MG63 (cell line): ENCODE data around the gene BPI. TPM values are rescaled to one million over a fixed set of nuclear protein-coding genes. Genes with fewer than 3 reads are reported as not detected.
"Not testable (repeated sequence)": the region's sequence is repeated elsewhere in the genome, so short reads cannot be mapped to it uniquely, and the experiment has no call there.

ENCODE experiments used
- DNase-seq: peaks from one replicate; pipeline ENCODE4 v3.0.0-alpha.2; 2020
- H3K27me3 ChIP-seq: fragments of 250-450 bp; sonication (Bioruptor Pico); 2 replicates; pipeline ENCODE4 v1.5.1; 2020; ENCODE audit warnings: mild to moderate bottlenecking, moderate library complexity
- H3K36me3 ChIP-seq: fragments of 250-450 bp; sonication (Bioruptor Pico); 2 replicates; pipeline ENCODE4 v1.5.1; 2020; ENCODE audit warnings: mild to moderate bottlenecking, moderate library complexity
- H3K4me3 ChIP-seq: fragments of 250-450 bp; sonication (Bioruptor Pico); 2 replicates; pipeline ENCODE4 v1.5.1; 2020; ENCODE audit warnings: mild to moderate bottlenecking, moderate library complexity
- H3K9me3 ChIP-seq: fragments of 250-450 bp; sonication (Bioruptor Pico); 2 replicates; pipeline ENCODE4 v1.5.1; 2020; ENCODE audit warnings: mild to moderate bottlenecking, moderate library complexity
- total RNA-seq: library from RNA; depleted of rRNA; stranded (reverse); fragments of >200 nt; shearing (Covaris generic); gene quantifications from 2 replicates; pipeline ENCODE4 v1.2.3, GENCODE V29; 2014; ENCODE audit warnings: low replicate concordance

BPI gene
- total RNA-seq, 1 experiment from 2014 or later = not detected

- Histone ChIP-seq H3K36me3 (no peaks in the 10 kb centered on the region), H3K4me3 (no peak overlapping the region), H3K27me3 (no peaks in the 10 kb centered on the region), H3K9me3 (no peaks in the 10 kb centered on the region)
- no peak for DNase-seq
Observed at GRCh38 chr20:38355161-38356012, 51.4 kb downstream of the BPI start.

- peak; percentile 89 for DNase-seq
- H3K27me3 ChIP-seq = no peaks in the 10 kb centered on the region
- H3K4me3 ChIP-seq = no peak overlapping the region
- no peaks in the 10 kb centered on the region for H3K9me3 ChIP-seq
- H3K36me3 ChIP-seq = no peaks in the 10 kb centered on the region
Observed at GRCh38 chr20:38357653-38358207, 53.8 kb downstream of the BPI start.

GRCh38 chr20:38358556-38358955 is 54.6 kb downstream of the BPI start:
- Histone ChIP-seq H3K4me3 (no peak overlapping the region), H3K27me3 (no peaks in the 10 kb centered on the region), H3K9me3 (no peaks in the 10 kb centered on the region), H3K36me3 (no peaks in the 10 kb centered on the region)
- DNase-seq = no peak

DNA sequence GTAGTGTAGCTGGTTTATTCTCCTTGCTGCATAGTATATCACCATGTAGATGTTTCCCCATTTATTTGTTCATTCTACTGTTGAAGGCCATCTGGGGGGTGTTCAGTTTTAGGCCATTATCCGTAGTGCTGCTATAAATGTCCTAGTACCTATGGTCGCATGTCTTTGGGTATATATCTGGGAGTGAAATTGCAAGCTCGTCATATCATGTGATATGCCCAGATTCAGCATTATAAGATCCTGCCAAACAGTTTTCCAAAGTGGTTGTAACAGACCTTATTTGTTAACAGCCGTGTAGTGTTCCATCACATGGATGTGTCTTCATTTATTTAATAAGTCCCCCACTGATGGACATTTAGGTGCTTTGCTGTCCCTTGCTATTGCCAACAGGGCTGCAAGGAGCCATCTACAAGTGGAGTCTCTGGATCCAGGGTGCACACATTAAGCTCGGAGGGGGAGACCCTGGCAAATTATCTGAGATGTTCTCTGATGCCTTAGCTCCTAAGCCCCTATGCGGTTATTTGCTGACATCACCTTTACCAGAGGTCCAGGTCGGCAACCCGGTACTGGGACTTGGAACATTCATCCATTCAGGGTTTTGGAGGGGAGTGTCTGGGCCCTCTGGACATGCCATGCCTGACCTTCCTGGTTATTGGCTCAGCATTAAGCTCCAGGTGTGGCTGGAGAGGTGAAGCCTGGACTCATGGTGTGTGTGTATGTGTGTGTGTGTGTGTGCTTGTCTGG is 59.2 kb downstream of the BPI start:
- Histone ChIP-seq H3K27me3 (no peaks in the 10 kb centered on the region), H3K36me3 (no peaks in the 10 kb centered on the region), H3K9me3 (no peaks in the 10 kb centered on the region), H3K4me3 (no peak overlapping the region)
- no peak for DNase-seq

DNA sequence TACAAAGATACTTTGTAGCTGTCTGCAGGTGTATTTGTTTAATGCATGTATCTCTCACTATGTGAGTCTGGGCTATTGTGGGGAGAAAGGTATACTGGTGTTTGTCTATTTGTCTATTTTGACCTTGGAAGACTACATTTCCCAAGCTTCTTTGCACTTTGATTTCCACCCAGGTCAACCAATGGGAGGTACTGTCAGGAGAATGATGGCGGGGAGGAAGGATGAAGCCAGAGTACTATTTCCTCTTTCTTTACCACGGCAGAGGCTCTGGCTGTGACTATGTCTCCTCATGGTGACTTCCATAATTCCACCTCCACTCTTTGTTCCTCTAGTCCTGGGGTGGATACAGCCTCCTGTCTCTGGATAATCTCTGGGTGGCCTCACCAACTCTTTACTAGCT is 65.4 kb downstream of the BPI start:
- no peaks in the 10 kb centered on the region for H3K27me3 ChIP-seq
- no peak overlapping the region for H3K4me3 ChIP-seq
- H3K9me3 ChIP-seq = no peaks in the 10 kb centered on the region
- DNase-seq = no peak
- H3K36me3 ChIP-seq = no peaks in the 10 kb centered on the region

DNA sequence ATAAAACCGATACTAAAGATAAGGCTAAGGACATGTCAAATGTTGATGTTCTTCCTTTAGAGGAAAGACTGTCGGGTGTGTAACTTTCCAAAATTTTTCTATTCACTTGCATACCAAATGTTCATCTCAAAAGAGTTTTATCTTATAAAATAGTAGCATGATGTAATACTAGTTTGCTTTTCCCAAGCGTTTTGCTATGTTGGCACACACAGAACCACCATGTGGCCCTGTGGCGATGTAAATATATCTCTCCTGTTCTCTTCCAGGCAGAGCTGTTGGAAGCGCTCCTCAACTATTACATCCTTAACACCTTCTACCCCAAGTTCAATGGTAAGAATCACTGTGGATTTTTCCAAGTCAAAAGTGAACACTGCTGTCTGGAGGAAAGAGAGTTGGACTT is 68.8 kb downstream of the BPI start:
- Histone ChIP-seq H3K36me3 (no peaks in the 10 kb centered on the region), H3K27me3 (peaks cover 3% of the 10 kb centered on the region; the same call in 1 of the 2 replicates), H3K4me3 (no peak overlapping the region), H3K9me3 (no peaks in the 10 kb centered on the region)
- no peak for DNase-seq

DNA sequence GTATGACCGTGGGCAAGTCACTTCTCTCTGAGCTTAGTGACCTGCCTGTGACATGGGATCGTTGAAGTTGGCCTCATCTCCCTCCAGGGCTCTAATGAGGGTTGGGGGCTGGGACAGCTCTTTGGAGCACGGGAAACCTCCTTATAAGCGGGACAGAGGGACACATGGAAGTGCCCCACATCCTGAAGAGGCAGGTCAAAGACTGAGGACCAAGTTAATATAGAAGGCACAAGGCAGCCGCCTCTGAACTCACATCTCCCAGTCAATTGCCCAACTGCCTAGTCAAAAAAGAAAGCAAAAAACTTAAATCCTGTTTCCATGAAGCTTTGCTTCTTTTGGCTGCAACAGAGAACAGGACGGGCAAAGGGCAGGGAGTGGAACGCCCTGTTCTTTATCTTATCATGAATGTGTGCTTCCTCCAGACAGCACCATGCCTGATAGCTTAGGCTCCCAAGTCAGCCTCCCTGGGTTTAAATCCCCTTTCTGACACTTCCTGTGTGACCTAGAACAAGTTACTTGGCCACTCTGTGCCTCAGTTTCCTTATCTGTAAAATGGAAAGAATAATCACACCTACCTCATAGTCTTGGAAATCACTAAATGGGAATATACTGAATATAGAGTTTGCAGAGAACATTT is 69.4 kb downstream of the BPI start:
- Histone ChIP-seq H3K27me3 (peaks cover 4% of the 10 kb centered on the region; the same call in 1 of the 2 replicates), H3K4me3 (no peak overlapping the region), H3K9me3 (no peaks in the 10 kb centered on the region), H3K36me3 (no peaks in the 10 kb centered on the region)
- no peak for DNase-seq

DNA sequence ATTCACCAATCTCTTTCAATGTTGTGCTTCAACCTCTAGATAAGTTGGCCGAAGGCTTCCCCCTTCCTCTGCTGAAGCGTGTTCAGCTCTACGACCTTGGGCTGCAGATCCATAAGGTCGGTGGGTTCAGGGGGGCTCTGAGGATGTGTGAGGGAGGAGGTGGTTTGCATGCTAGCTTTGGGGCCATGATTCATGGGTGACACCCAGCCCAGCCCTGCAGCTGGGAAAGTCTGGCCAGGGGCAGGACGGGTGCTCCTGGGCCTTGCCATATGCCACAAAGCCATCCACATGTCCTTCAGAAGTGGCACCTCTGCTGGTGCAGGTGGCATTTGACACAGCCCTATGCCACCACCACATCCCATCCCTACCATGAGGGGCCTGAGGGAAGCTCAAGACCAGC is 69.9 kb downstream of the BPI start:
- Histone ChIP-seq H3K27me3 (peaks cover 4% of the 10 kb centered on the region; the same call in 1 of the 2 replicates), H3K9me3 (no peaks in the 10 kb centered on the region), H3K4me3 (no peak overlapping the region), H3K36me3 (no peaks in the 10 kb centered on the region)
- no peak for DNase-seq

- DNase-seq = no peak
- H3K4me3 ChIP-seq = no peak overlapping the region
- H3K9me3 ChIP-seq = no peaks in the 10 kb centered on the region
- peaks cover 7% of the 10 kb centered on the region; the same call in 1 of the 2 replicates for H3K27me3 ChIP-seq
- no peaks in the 10 kb centered on the region for H3K36me3 ChIP-seq
Observed at GRCh38 chr20:38377039-38377685, 73.2 kb downstream of the BPI start.

DNA sequence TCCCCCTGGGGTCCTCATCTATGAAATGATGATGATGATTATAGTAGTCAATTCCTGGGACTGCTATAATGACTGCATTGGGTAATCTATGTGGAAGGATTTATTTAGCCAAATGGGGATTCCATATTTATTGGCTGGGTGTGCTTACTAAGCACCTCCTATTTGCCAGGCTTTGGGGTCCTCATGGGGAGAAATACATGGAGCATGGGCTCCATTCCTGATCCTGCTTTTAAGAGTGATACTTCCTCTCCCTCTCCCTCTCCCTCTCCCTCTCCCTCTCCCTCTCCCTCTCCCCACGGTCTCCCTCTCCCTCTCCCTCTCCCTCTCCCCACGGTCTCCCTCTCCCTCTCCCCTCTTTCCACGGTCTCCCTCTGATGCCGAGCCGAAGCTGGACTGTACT is 73.9 kb downstream of the BPI start:
- H3K36me3 ChIP-seq = not testable (repeated sequence)

DNA sequence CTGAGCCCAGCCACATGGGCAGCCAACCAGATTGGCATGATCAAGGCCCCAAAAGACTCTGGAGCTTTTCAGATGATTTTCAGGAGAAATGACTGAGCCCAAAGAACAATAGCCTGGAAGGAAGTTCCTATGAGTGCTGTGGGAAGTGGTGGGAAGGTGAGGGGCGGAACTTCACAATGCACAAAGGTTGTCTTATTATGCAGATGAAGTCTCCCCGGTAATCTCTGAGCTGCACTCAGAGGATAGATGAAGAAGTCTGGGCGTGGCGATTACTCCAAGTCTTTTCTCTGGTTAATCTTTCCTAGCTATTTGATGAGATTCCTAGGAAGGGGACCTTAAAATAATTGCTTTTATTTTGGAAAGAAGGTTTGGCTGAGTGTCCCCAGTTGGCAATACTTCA is 79.2 kb downstream of the BPI start:
- Histone ChIP-seq H3K27me3 (peaks cover 5% of the 10 kb centered on the region; the same call in 1 of the 2 replicates), H3K4me3 (no peak overlapping the region), H3K36me3 (no peaks in the 10 kb centered on the region), H3K9me3 (no peaks in the 10 kb centered on the region)
- no peak for DNase-seq

More for the DNA sequence above, 73.9 kb downstream of the BPI start:
- not testable (repeated sequence) for H3K27me3 ChIP-seq, H3K4me3 ChIP-seq, DNase-seq, H3K9me3 ChIP-seq

- Histone ChIP-seq H3K9me3 (no peaks in the 10 kb centered on the region), H3K27me3 (peaks cover 2% of the 10 kb centered on the region; the same call in 1 of the 2 replicates), H3K36me3 (no peaks in the 10 kb centered on the region), H3K4me3 (no peak overlapping the region)
- DNase-seq = no peak
Observed at GRCh38 chr20:38386004-38386403, 82.0 kb downstream of the BPI start.

- no peak for DNase-seq
- H3K27me3 ChIP-seq = peaks cover 4% of the 10 kb centered on the region; the same call in 1 of the 2 replicates
Observed at GRCh38 chr20:38386851-38387250, 82.9 kb downstream of the BPI start.

More at GRCh38 chr20:38386851-38387250, 82.9 kb downstream of the BPI start:
- H3K36me3 ChIP-seq = no peaks in the 10 kb centered on the region
- H3K4me3 ChIP-seq = no peak overlapping the region
- no peaks in the 10 kb centered on the region for H3K9me3 ChIP-seq
